ENCODE results near the gene UBAC2.
A peak's percentile ranks its signal among the peaks of the same experiment; 100 is the strongest.

Gene UBAC2

GRCh38 chr13:99431927-99432608 lies 231.4 kb downstream of the UBAC2 start:
- DNase-seq (ENCODE audit: low read depth in 1 of 2, low spot score in 1 of 2): no peak

- DNase-seq (ENCODE audit: low read depth in 1 of 2, low spot score in 1 of 2): peak; percentile 53 to 76
Observed at GRCh38 chr13:99432609-99433542, 232.2 kb downstream of the UBAC2 start.

- no peak for DNase-seq (ENCODE audit: low read depth in 1 of 2, low spot score in 1 of 2)
Observed at GRCh38 chr13:99433543-99434075, 233.0 kb downstream of the UBAC2 start.

DNA sequence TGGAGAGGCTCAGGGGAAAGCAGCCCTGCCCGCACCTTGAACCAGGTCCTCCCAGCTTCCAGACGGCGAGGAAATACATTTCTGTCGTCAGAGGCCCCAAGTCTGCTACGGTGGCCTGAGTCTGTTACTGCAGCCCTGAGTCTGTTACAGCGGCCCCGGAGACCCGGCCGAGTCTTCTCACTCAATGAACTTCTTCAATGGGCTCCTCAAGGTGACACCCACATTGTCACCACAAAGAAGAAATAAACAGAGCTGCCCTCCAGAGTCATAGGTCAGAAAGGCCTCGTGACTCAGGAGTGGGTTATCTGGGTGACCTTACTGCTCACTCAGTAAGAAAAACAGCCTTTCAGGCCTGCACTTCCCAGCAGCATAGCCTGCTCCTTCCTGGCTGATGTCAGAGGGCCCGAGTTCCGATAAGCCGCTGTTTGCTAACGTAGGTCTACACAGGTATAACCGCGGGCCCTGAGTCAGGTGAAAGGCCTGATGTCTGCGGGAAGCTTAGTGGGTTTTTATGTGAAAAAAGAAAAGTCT lies 233.7 kb downstream of the UBAC2 start:
- peak; percentile 49 to 72 for DNase-seq (ENCODE audit: low read depth in 1 of 2, low spot score in 1 of 2)

- no peak for DNase-seq (ENCODE audit: low read depth in 1 of 2, low spot score in 1 of 2)
Observed at GRCh38 chr13:99435116-99435515, 234.5 kb downstream of the UBAC2 start.

- no peak for DNase-seq (ENCODE audit: low read depth in 1 of 2, low spot score in 1 of 2)
Observed at GRCh38 chr13:99435998-99436397, 235.3 kb downstream of the UBAC2 start.

All from activated T-helper 1 cell treated with anti-CD3 and anti-CD28 coated beads, Interleukin-2, amount 50 U/mL, for 16 hours (primary cell).